HEK293T (cell line): ENCODE data around the gene STRADA.

Experiments used
- ARNT ChIP-seq: fragments of 450-650 bp; IDR thresholded peaks from 2 replicates; pipeline ENCODE4 v1.6.1; 2017; ENCODE audit warnings: mild to moderate bottlenecking
- BHLHE40 ChIP-seq: fragments of 450-650 bp; IDR thresholded peaks from 2 replicates; pipeline ENCODE4 v1.6.1; 2016; ENCODE audit warnings: mild to moderate bottlenecking, moderate library complexity, borderline replicate concordance
- CTBP1 ChIP-seq: fragments of 450-650 bp; IDR thresholded peaks from 2 replicates; pipeline ENCODE4 v1.6.1; 2016; ENCODE audit warnings: borderline replicate concordance
- ELF4 ChIP-seq: fragments of 450-650 bp; IDR thresholded peaks from 2 replicates; pipeline ENCODE4 v1.6.1; 2017; ENCODE audit warnings: antibody characterized with exemption
- FOXA1 ChIP-seq: fragments of 450-650 bp; IDR thresholded peaks from 2 replicates; pipeline ENCODE4 v1.6.1; 2016; ENCODE audit warnings: mild to moderate bottlenecking
- FOXK2 ChIP-seq: fragments of 450-650 bp; IDR thresholded peaks from 2 replicates; pipeline ENCODE4 v1.6.1; 2016; ENCODE audit warnings: mild to moderate bottlenecking
- FOXM1 ChIP-seq: fragments of 450-650 bp; IDR thresholded peaks from 2 replicates; pipeline ENCODE4 v1.6.1; 2017; ENCODE audit warnings: mild to moderate bottlenecking, borderline replicate concordance
- HDGF ChIP-seq: fragments of 450-650 bp; IDR thresholded peaks from 2 replicates; pipeline ENCODE4 v1.6.1; 2017; ENCODE audit warnings: antibody characterized with exemption, borderline replicate concordance
- L3MBTL2 ChIP-seq: fragments of 450-650 bp; conservative IDR thresholded peaks from 2 replicates; pipeline ENCODE4 v1.6.1; 2016; ENCODE audit warnings: mild to moderate bottlenecking
- SP1 ChIP-seq: fragments of 450-650 bp; IDR thresholded peaks from 2 replicates; pipeline ENCODE4 v1.6.1; 2017
- SUZ12 ChIP-seq: fragments of 450-650 bp; IDR thresholded peaks from 2 replicates; pipeline ENCODE4 v1.6.1; 2016; ENCODE audit warnings: mild to moderate bottlenecking
- TARDBP ChIP-seq: fragments of 450-650 bp; IDR thresholded peaks from 2 replicates; pipeline ENCODE4 v1.6.1; 2016
- ZNF384 ChIP-seq: fragments of 450-650 bp; IDR thresholded peaks from 2 replicates; pipeline ENCODE4 v1.6.1; 2016

DNA sequence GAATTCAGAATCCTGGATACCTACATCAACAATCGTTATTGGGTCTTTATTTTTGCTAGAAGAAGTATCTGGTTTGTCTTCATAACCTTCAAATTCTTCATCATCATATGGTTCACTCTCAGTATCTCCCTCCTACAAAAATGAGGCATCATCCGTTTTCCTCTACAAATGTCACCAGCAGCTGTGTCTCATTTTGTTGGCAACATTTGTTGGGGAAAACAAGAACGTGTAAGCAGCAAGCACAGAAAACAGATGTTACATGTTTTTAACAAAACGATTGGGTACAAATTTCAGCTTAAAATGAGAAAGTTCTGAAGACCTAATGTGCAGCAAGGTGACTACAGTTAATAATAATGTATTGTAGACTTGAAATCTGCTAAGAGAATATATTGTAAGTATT lies 23.1 kb upstream of the STRADA start:
- no peak for TF ChIP-seq CTBP1
- no peak for TF ChIP-seq FOXM1
- no peak for TF ChIP-seq BHLHE40
- no peak for TF ChIP-seq ARNT
- no peak for TF ChIP-seq SP1
- TF ChIP-seq FOXA1, result no peak
- no peak for TF ChIP-seq FOXK2
- no peak for TF ChIP-seq HDGF
- TF ChIP-seq L3MBTL2, result no peak
- no peak for TF ChIP-seq TARDBP
- TF ChIP-seq SUZ12, result no peak
- no peak for TF ChIP-seq ELF4
- TF ChIP-seq ZNF384, result no peak
